Heart left ventricle (tissue), 13 donors: ENCODE results near the gene TRIM7.
A peak's percentile ranks its signal among the peaks of the same experiment; 100 is the strongest.

Experiments
- POLR2A ChIP-seq, 2 donors: fragments of 450-650 bp; IDR thresholded peaks; one replicate each; pipeline ENCODE4 v1.6.1; 2017; ENCODE audit warnings: antibody characterized with exemption in 2 of 2, mild to moderate bottlenecking in 2 of 2, moderate library complexity in 2 of 2
- TF ChIP-seq, protein P1 (sequence below), 12 donors: fragments of 200-600 bp; sonication (generic) in 4 of 12; IDR thresholded peaks; one replicate each; pipeline versions ENCODE4 v1.5.0 to v1.8.0; 2018 to 2022; ENCODE audit warnings: antibody characterized with exemption in 12 of 12, mild to moderate bottlenecking in 5 of 12
- donor health status: ischemic (EF 13 %, LVEDD 7.1; RV severe dilation, severe dysfunction).
- donor health status: DM: no; HTN: yes; CAD: no.
- donor health status: DM: no; HTN: no; CAD: no.
- donor health status: ischemic (EF 25% LVEDD 6.9; RV normal size, moderate dysfunction).
- donor health status: ischemic (EF 25% LVEDD 5.7; RV mildly dilated, moderate dysfunction).
- donor health status: ischemic (EF 35%, LVEDD 5.7; RV mildly dilated, moderate dysfunction).
- donor health status: nonischemic (EF 11% LVEDD 7.7; RV severe dilation, severe dysfunction).
- donor health status: DM: yes; HTN: yes; CAD: no.
- donor health status: PGD.
- donor health status: ischemic (EF 29% LVEDD 5.4; RV normal size, mild dysfunction).
- donor health status: nonischemic (EF 23%, LVEDD 6.1; RV moderate dilation, normal function).

DNA sequence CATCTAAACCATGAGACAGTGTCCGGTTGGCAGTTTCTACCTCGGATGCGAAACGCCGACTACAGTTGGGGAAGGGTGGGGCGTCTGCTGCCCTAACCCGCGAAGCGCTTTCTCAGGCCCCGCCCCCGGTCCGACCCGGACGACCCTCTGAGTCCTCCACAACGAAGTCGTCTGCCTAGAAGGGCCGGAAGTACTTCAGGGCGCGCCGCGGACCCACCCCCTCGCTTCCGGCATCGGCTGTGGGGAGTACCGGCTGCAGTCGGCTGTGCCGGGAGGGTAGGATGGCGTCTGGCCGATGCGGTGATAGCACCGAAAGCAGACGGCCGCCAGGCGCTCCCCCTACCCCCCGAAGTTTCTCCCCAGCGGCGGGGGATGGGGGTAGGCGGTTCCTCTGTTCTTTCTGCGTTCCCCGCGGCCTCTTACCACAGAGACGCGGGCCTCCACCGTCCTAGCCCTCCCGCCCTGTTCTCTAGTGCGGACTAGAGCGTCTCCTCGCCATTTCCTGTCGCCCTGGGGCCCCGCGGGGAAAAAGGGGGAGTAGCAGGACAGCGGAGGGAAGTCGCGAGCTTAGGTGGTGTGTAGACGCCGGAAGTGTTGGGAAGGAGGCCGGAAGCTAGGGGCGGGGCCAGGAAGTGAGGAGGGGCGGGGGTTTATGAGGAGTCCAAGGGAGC, 18.2 kb upstream of the TRIM7 start, which contains the start of gene TRIM41:
- TF ChIP-seq, protein P1, sequence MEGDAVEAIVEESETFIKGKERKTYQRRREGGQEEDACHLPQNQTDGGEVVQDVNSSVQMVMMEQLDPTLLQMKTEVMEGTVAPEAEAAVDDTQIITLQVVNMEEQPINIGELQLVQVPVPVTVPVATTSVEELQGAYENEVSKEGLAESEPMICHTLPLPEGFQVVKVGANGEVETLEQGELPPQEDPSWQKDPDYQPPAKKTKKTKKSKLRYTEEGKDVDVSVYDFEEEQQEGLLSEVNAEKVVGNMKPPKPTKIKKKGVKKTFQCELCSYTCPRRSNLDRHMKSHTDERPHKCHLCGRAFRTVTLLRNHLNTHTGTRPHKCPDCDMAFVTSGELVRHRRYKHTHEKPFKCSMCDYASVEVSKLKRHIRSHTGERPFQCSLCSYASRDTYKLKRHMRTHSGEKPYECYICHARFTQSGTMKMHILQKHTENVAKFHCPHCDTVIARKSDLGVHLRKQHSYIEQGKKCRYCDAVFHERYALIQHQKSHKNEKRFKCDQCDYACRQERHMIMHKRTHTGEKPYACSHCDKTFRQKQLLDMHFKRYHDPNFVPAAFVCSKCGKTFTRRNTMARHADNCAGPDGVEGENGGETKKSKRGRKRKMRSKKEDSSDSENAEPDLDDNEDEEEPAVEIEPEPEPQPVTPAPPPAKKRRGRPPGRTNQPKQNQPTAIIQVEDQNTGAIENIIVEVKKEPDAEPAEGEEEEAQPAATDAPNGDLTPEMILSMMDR (IDR thresholded peaks at IDR 0.05) = peak in 6 of 12 donors; percentile 19 to 37 (median 27)
- TF ChIP-seq POLR2A (IDR thresholded peaks at IDR 0.05) = peak in 1 of 2 donors; percentile 71
